ENCODE measurements around the gene SLC51B.
"Not testable (repeated sequence)": the region's sequence is repeated elsewhere in the genome, so short reads cannot be mapped to it uniquely, and the experiment has no call there.

Gene SLC51B

GRCh38 chr15:65097651-65098263 is 52.6 kb downstream of the SLC51B start:
- WGBS, 2 experiments, result 94 to 95% methylated on average over 7 of the region's 7 CpGs
- Histone ChIP-seq H3K36me3 (ENCODE audit: control insufficient read depth, insufficient read depth, low read length) (no peaks in the 10 kb centered on the region), H3K27me3 (ENCODE audit: control insufficient read depth, insufficient read depth, low read length, poor library complexity, severe bottlenecking) (peaks cover 11% of the 10 kb centered on the region), H3K27ac (ENCODE audit: insufficient read depth, low read depth, low read length, poor library complexity, severe bottlenecking) (no peak overlapping the region), H3K4me1 (ENCODE audit: control insufficient read depth, insufficient read depth, low read length) (no peaks in the 10 kb centered on the region), H3K9me3 (ENCODE audit: control insufficient read depth, low read length) (no peaks in the 10 kb centered on the region), H3K4me3 (ENCODE audit: insufficient read depth, low read depth, low read length) (no peak overlapping the region)

GRCh38 chr15:65099336-65099735 is 54.1 kb downstream of the SLC51B start:
- Histone ChIP-seq H3K36me3 (ENCODE audit: control insufficient read depth, insufficient read depth, low read length) (no peaks in the 10 kb centered on the region), H3K4me3 (ENCODE audit: insufficient read depth, low read depth, low read length) (no peak overlapping the region), H3K27ac (ENCODE audit: insufficient read depth, low read depth, low read length, poor library complexity, severe bottlenecking) (no peak overlapping the region), H3K4me1 (ENCODE audit: control insufficient read depth, insufficient read depth, low read length) (no peaks in the 10 kb centered on the region), H3K27me3 (ENCODE audit: control insufficient read depth, insufficient read depth, low read length, poor library complexity, severe bottlenecking) (peaks cover 19% of the 10 kb centered on the region), H3K9me3 (ENCODE audit: control insufficient read depth, low read length) (no peaks in the 10 kb centered on the region)
- WGBS, 2 experiments, result 94 to 96% methylated on average over 5 of the region's 5 CpGs

- H3K9me3 ChIP-seq (ENCODE audit: control insufficient read depth, low read length); H3K4me1 ChIP-seq (ENCODE audit: control insufficient read depth, insufficient read depth, low read length); H3K4me3 ChIP-seq (ENCODE audit: insufficient read depth, low read depth, low read length); H3K36me3 ChIP-seq (ENCODE audit: control insufficient read depth, insufficient read depth, low read length); H3K27ac ChIP-seq (ENCODE audit: insufficient read depth, low read depth, low read length, poor library complexity, severe bottlenecking): not testable (repeated sequence)
- H3K27me3 ChIP-seq (ENCODE audit: control insufficient read depth, insufficient read depth, low read length, poor library complexity, severe bottlenecking), result peaks cover 19% of the 10 kb centered on the region
- WGBS, 2 experiments, result 93 to 95% methylated on average over 10 of the region's 10 CpGs
Measured at GRCh38 chr15:65099801-65100200, 54.6 kb downstream of the SLC51B start.

- no peak overlapping the region for H3K4me3 ChIP-seq (ENCODE audit: insufficient read depth, low read depth, low read length)
- H3K4me1 ChIP-seq (ENCODE audit: control insufficient read depth, insufficient read depth, low read length), result no peaks in the 10 kb centered on the region
- peaks cover 19% of the 10 kb centered on the region for H3K27me3 ChIP-seq (ENCODE audit: control insufficient read depth, insufficient read depth, low read length, poor library complexity, severe bottlenecking)
- WGBS, 2 experiments, result 95 to 99% methylated on average over 6 to 7 of the region's 7 CpGs
- no peaks in the 10 kb centered on the region for H3K36me3 ChIP-seq (ENCODE audit: control insufficient read depth, insufficient read depth, low read length)
- H3K27ac ChIP-seq (ENCODE audit: insufficient read depth, low read depth, low read length, poor library complexity, severe bottlenecking), result no peak overlapping the region
- no peaks in the 10 kb centered on the region for H3K9me3 ChIP-seq (ENCODE audit: control insufficient read depth, low read length)
Measured at GRCh38 chr15:65100442-65100841, 55.3 kb downstream of the SLC51B start.

- H3K9me3 ChIP-seq (ENCODE audit: control insufficient read depth, low read length), result no peaks in the 10 kb centered on the region
- 38 to 39% methylated on average over 9 of the region's 9 CpGs for WGBS, 2 experiments
- H3K4me1 ChIP-seq (ENCODE audit: control insufficient read depth, insufficient read depth, low read length), result no peaks in the 10 kb centered on the region
- H3K27ac ChIP-seq (ENCODE audit: insufficient read depth, low read depth, low read length, poor library complexity, severe bottlenecking), result no peak overlapping the region
- H3K27me3 ChIP-seq (ENCODE audit: control insufficient read depth, insufficient read depth, low read length, poor library complexity, severe bottlenecking), result peaks cover 19% of the 10 kb centered on the region
- peak overlapping the region; percentile 23 for H3K4me3 ChIP-seq (ENCODE audit: insufficient read depth, low read depth, low read length)
- no peaks in the 10 kb centered on the region for H3K36me3 ChIP-seq (ENCODE audit: control insufficient read depth, insufficient read depth, low read length)
Measured at GRCh38 chr15:65101411-65101890, 56.3 kb downstream of the SLC51B start.

- no peaks in the 10 kb centered on the region for H3K9me3 ChIP-seq (ENCODE audit: control insufficient read depth, low read length)
- whole genome bisulfite sequencing, 2 experiments, result 46 to 48% methylated on average over 75 of the region's 75 CpGs
- H3K4me1 ChIP-seq (ENCODE audit: control insufficient read depth, insufficient read depth, low read length), result no peaks in the 10 kb centered on the region
- H3K36me3 ChIP-seq (ENCODE audit: control insufficient read depth, insufficient read depth, low read length), result no peaks in the 10 kb centered on the region
- no peak overlapping the region for H3K27ac ChIP-seq (ENCODE audit: insufficient read depth, low read depth, low read length, poor library complexity, severe bottlenecking)
- peaks cover 19% of the 10 kb centered on the region for H3K27me3 ChIP-seq (ENCODE audit: control insufficient read depth, insufficient read depth, low read length, poor library complexity, severe bottlenecking)
- H3K4me3 ChIP-seq (ENCODE audit: insufficient read depth, low read depth, low read length), result peak overlapping the region; percentile 23
Measured at GRCh38 chr15:65101891-65102708, 56.9 kb downstream of the SLC51B start.

- Histone ChIP-seq H3K27ac (ENCODE audit: insufficient read depth, low read depth, low read length, poor library complexity, severe bottlenecking) (no peak overlapping the region), H3K4me3 (ENCODE audit: insufficient read depth, low read depth, low read length) (no peak overlapping the region), H3K27me3 (ENCODE audit: control insufficient read depth, insufficient read depth, low read length, poor library complexity, severe bottlenecking) (peaks cover 19% of the 10 kb centered on the region), H3K36me3 (ENCODE audit: control insufficient read depth, insufficient read depth, low read length) (no peaks in the 10 kb centered on the region), H3K9me3 (ENCODE audit: control insufficient read depth, low read length) (no peaks in the 10 kb centered on the region), H3K4me1 (ENCODE audit: control insufficient read depth, insufficient read depth, low read length) (no peaks in the 10 kb centered on the region)
- 96 to 100% methylated on average over 3 of the region's 3 CpGs for WGBS, 2 experiments
Measured at GRCh38 chr15:65102912-65103311, 57.7 kb downstream of the SLC51B start.
